H1 (cell line): ENCODE measurements around the gene S100A12. TPM values are rescaled to one million over a fixed set of nuclear protein-coding genes. Genes with fewer than 3 reads are reported as not detected.

Experiments
- CBX5 ChIP-seq: fragments of 300-800, 300-1000 bp; sonication (generic); IDR thresholded peaks from 2 replicates; pipeline ENCODE4 v1.7.1; 2016; ENCODE audit warnings: antibody characterized with exemption, low read length, low read depth
- CREB1 ChIP-seq: IDR thresholded peaks from 2 replicates; pipeline ENCODE4 v1.6.1; 2012; ENCODE audit warnings: inconsistent platforms
- HDAC2 ChIP-seq, 2 experiments: fragments of 300-600 bp in 1 of 2; sonication (generic) in 1 of 2; IDR thresholded peaks; 2 replicates each; pipeline ENCODE4 v1.6.1; 2011 to 2012; ENCODE audit warnings: low read depth in 2 of 2, low read length in 2 of 2, mild to moderate bottlenecking in 2 of 2, moderate library complexity in 2 of 2, borderline replicate concordance in 1 of 2, inconsistent platforms in 1 of 2
- HDAC6 ChIP-seq: IDR thresholded peaks from one replicate; pipeline ENCODE4 v1.7.1; 2012; ENCODE audit warnings: low read depth, mild to moderate bottlenecking, inconsistent platforms, low read length, moderate library complexity
- JUN ChIP-seq: IDR thresholded peaks from 2 replicates; pipeline ENCODE4 v1.6.1; 2011; ENCODE audit warnings: low read depth, mild to moderate bottlenecking, improper control_type of control experiment, low read length
- MAFK ChIP-seq: IDR thresholded peaks from 2 replicates; pipeline ENCODE4 v1.6.1; 2012; ENCODE audit warnings: low read depth, mild to moderate bottlenecking, improper control_type of control experiment, low read length
- POLR2A ChIP-seq, 2 experiments: IDR thresholded peaks; 1 replicate in 1 of 2; 2 replicates in 1 of 2; pipeline ENCODE4 v1.6.1; 2011; ENCODE audit warnings: low read depth in 2 of 2, low read length in 2 of 2, mild to moderate bottlenecking in 2 of 2; ENCODE audit errors: control extremely low read depth in 1 of 2
- SIRT6 ChIP-seq: IDR thresholded peaks from one replicate; pipeline ENCODE4 v1.7.1; 2012; ENCODE audit warnings: low read length, inconsistent platforms
- TBP ChIP-seq: IDR thresholded peaks from 2 replicates; pipeline ENCODE4 v1.6.1; 2011; ENCODE audit warnings: low read depth, low read length, improper control_type of control experiment
- ZNF274 ChIP-seq: IDR thresholded peaks from 2 replicates; pipeline ENCODE4 v1.7.0; 2012; ENCODE audit warnings: low read length, borderline replicate concordance; ENCODE audit errors: extremely low read depth
- polyA plus RNA-seq, 7 experiments: library from polyadenylated mRNA; depleted of rRNA in 3 of 7; stranded (reverse) in 5 of 7; unstranded in 2 of 7; fragments of >200 nt in 5 of 7; fragments of 200-250 nt in 2 of 7; gene quantifications; 1 replicate in 5 of 7; 2 replicates in 1 of 7; 4 replicates in 1 of 7; pipeline versions ENCODE4 v1.2.1 to v1.2.3, GENCODE V29; 2011 to 2013; ENCODE audit warnings: missing spikeins in 2 of 7, mixed read lengths in 2 of 7
- total RNA-seq: library from RNA; stranded (reverse); fragmentation: NEBNext Ultra II Directional; extraction: Animal tissue kit (Norgen Biotek cat#: 25700); gene quantifications from 2 replicates; pipeline ENCODE4 v1.2.1, GENCODE V29; 2021
- TF ChIP-seq, protein P1 (sequence below), 3 experiments: IDR thresholded peaks; 1 replicate in 2 of 3; 2 replicates in 1 of 3; pipeline versions ENCODE4 v1.5.1 to v1.6.1; 2011; ENCODE audit warnings: low read length in 3 of 3, mild to moderate bottlenecking in 3 of 3, inconsistent platforms in 2 of 3, low read depth in 1 of 3, moderate library complexity in 1 of 3; ENCODE audit not compliant: insufficient read depth in 1 of 3; ENCODE audit errors: control extremely low read depth in 1 of 3
- TF ChIP-seq, protein P2 (sequence below): IDR thresholded peaks from 2 replicates; pipeline ENCODE4 v1.6.1; 2011; ENCODE audit warnings: low read length, improper control_type of control experiment

Gene S100A12
- total and polyA plus RNA-seq, 2 of the 8 experiments (the other 6 are each of a cell fraction or from before 2014, with no cell fraction given): not detected

DNA sequence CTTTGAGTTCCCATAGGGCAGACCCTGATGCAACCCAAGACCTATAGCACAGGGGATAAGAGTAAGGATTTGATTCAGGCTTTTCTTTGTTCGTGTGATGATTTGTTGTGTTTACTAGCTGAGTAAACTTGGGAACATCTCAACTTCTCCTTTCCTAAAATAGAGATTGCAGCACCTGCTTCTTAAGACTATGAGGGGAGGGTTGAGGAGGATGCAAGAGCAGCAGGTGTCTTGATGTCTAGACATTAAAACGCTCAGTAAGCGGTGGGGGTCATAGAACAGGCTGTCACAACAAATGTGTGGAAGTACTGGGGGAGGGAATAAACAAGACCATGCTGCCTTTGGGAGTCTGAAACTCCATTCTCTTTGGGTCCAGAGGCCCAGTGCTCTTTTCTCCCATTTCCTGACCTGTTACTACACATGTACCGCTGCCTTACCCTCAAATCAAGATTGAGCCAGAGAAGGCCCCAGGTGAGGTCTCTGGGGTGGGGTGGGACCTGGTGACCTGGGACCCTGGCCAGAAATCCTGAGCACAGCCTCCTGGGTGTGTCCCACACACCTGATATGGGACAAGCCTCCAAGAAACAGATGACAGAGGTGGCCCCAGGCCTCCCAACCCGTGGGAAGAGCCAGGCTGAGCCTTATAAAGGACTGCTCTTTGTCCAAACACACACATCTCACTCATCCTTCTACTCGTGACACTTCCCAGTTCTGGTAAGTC lies 40.6 kb upstream of the S100A12 start, which contains the start of gene S100A7A (continued):
- TF ChIP-seq MAFK: no peak
- no peak for TF ChIP-seq TBP
- TF ChIP-seq, protein P1, sequence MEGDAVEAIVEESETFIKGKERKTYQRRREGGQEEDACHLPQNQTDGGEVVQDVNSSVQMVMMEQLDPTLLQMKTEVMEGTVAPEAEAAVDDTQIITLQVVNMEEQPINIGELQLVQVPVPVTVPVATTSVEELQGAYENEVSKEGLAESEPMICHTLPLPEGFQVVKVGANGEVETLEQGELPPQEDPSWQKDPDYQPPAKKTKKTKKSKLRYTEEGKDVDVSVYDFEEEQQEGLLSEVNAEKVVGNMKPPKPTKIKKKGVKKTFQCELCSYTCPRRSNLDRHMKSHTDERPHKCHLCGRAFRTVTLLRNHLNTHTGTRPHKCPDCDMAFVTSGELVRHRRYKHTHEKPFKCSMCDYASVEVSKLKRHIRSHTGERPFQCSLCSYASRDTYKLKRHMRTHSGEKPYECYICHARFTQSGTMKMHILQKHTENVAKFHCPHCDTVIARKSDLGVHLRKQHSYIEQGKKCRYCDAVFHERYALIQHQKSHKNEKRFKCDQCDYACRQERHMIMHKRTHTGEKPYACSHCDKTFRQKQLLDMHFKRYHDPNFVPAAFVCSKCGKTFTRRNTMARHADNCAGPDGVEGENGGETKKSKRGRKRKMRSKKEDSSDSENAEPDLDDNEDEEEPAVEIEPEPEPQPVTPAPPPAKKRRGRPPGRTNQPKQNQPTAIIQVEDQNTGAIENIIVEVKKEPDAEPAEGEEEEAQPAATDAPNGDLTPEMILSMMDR (IDR thresholded peaks at IDR 0.05; ENCODE audit: control extremely low read depth in 1 of 3, insufficient read depth in 1 of 3, low read depth in 1 of 3, low read length in 3 of 3): no peak
- TF ChIP-seq JUN: no peak
- TF ChIP-seq ZNF274: no peak
- TF ChIP-seq HDAC6: no peak
- TF ChIP-seq CREB1: no peak
- TF ChIP-seq SIRT6: no peak
- no peak for TF ChIP-seq POLR2A (IDR thresholded peaks at IDR 0.05; ENCODE audit: control extremely low read depth in 1 of 2, low read depth in 2 of 2, low read length in 2 of 2)
- no peak for TF ChIP-seq HDAC2 (IDR thresholded peaks at IDR 0.05; ENCODE audit: borderline replicate concordance in 1 of 2, low read depth in 2 of 2, low read length in 2 of 2)
- TF ChIP-seq, protein P2, sequence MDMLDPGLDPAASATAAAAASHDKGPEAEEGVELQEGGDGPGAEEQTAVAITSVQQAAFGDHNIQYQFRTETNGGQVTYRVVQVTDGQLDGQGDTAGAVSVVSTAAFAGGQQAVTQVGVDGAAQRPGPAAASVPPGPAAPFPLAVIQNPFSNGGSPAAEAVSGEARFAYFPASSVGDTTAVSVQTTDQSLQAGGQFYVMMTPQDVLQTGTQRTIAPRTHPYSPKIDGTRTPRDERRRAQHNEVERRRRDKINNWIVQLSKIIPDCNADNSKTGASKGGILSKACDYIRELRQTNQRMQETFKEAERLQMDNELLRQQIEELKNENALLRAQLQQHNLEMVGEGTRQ: no peak
- no peak for TF ChIP-seq CBX5
